Measurements from ENCODE around the gene EBP.

DNA sequence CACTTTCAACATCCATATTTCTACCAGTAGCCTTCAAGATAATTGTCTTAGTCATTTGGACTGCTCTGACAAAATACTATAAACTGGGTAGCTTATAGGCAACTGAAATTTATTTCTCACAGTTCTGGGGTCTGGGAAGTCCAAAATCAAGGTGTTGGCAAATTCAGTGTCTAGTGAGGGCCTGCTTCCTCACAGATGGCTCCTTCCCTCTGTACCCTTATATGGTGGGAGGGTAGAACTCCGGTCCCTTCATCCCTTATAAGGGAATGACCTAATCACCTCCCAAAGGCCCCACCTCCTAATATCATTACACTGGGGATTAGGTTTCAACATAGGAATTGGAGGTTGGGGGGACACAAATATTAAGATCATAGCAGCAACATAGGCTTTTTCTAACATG is 10.6 kb downstream of the EBP start:
- TF ChIP-seq, protein P1, sequence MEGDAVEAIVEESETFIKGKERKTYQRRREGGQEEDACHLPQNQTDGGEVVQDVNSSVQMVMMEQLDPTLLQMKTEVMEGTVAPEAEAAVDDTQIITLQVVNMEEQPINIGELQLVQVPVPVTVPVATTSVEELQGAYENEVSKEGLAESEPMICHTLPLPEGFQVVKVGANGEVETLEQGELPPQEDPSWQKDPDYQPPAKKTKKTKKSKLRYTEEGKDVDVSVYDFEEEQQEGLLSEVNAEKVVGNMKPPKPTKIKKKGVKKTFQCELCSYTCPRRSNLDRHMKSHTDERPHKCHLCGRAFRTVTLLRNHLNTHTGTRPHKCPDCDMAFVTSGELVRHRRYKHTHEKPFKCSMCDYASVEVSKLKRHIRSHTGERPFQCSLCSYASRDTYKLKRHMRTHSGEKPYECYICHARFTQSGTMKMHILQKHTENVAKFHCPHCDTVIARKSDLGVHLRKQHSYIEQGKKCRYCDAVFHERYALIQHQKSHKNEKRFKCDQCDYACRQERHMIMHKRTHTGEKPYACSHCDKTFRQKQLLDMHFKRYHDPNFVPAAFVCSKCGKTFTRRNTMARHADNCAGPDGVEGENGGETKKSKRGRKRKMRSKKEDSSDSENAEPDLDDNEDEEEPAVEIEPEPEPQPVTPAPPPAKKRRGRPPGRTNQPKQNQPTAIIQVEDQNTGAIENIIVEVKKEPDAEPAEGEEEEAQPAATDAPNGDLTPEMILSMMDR (IDR thresholded peaks at IDR 0.05) = no peak
- no peak for TF ChIP-seq POLR2A (IDR thresholded peaks at IDR 0.05)

All from prostate gland (tissue), 2 donors.